GM19397 (cell line): Measurements from ENCODE around the gene CASQ2.

Experiments
- ATAC-seq: cut with Tn5 transposase; IDR thresholded peaks from one replicate; pipeline ENCODE4 v1.9.1; 2021; ENCODE audit warnings: mild to moderate bottlenecking, moderate library complexity; ENCODE audit not compliant: unreplicated experiment

Gene CASQ2

GRCh38 chr1:115740811-115741210 lies 27.7 kb downstream of the CASQ2 start:
- ATAC-seq = no peak

GRCh38 chr1:115732316-115732715 lies 36.2 kb downstream of the CASQ2 start:
- ATAC-seq = no peak

DNA sequence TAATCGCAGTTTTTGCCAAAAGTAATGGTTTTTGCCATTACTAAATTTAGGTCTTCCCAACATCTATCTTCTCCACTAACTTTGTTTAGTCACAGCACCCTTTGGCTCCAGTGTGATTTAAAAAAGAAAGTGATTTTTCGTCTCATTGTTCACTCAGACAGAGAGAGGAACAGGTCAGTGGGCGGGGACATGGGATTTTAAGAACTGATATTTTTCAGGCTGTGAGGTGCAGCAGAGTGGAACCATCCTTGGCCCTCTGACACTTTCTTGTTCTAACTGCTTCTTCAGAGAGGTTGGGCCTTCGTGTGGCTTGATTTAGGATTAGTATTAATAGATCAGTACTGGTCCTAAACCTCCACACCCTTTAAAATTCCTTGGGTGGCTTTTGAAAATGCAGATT lies 38.8 kb downstream of the CASQ2 start:
- ATAC-seq = peak; percentile 61

DNA sequence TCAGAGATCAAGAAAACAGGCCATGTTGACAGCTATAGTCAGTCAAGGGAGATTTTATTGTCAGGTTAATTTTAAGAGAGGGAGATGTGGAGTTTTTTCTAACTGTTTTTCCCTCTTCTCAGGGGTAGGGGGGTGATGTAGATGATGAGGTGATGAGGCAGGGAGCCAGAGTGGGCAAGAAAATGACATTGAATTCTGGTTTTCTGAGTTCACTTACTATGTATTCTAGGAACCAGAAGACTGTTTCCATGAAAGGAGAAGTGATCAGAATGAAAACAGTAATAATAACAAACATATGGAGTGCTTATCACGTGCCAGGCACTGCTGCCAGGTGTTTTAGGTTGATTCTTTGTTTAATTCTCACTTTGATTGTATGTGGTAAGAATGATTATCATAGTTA lies 40.2 kb downstream of the CASQ2 start:
- ATAC-seq = no peak

DNA sequence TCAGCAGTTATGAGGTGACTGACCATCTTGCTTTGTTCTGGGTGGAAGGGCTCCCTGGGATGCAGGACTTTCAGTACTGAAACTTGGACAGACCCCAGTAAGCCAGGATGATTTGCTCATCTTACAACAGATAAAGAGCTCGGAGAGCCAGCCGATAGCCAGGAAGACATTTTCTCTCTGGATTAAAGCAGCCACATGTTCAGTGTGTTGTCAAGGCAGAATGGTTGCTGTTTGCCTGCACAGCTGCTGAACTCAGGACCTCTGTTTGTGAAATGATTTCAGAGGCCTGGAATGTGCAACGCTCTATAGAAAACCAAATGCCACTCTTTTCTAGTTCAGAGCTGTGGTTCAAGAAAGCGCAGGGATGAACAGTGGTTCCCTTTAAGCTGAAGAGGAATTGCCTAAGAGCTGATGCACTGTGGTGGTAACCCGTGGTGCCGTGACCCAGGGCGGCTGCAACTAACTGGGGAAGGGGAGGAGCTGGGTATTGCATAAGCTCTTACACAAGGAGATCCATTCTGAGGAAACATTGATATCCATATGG lies 40.7 kb downstream of the CASQ2 start:
- no peak for ATAC-seq

GRCh38 chr1:115726570-115726969 lies 41.9 kb downstream of the CASQ2 start:
- ATAC-seq = no peak

DNA sequence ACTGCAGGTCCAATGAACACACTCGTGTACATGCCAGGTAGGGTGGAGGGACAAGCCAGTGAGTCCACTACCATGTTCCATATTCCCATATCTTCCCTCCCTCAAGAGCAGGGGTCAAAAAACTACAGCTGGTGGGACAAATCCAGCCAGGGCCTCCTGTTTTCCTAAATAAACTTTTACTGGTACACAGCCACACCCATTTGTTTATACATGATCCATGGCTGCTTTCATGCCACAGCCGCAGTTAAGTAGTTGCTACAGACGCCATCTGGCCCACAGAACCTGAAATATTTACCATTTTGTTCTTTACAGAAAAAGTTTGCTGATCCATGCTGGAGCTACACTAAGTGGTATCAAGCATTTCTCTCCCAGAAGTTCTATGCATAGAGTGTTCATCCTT lies 42.4 kb downstream of the CASQ2 start:
- ATAC-seq = no peak

- no peak for ATAC-seq
These were observed 42.9 kb downstream of the CASQ2 start for GRCh38 chr1:115725600-115725999.

- no peak for ATAC-seq
These were observed 44.8 kb downstream of the CASQ2 start for GRCh38 chr1:115723756-115724155.

- ATAC-seq = no peak
These were observed 46.3 kb downstream of the CASQ2 start for GRCh38 chr1:115722221-115722620.

- no peak for ATAC-seq
These were observed 49.2 kb downstream of the CASQ2 start for GRCh38 chr1:115719285-115719684.

- no peak for ATAC-seq
These were observed 50.3 kb downstream of the CASQ2 start for GRCh38 chr1:115718011-115718754.

- no peak for ATAC-seq
These were observed 51.0 kb downstream of the CASQ2 start for GRCh38 chr1:115717541-115717940.

DNA sequence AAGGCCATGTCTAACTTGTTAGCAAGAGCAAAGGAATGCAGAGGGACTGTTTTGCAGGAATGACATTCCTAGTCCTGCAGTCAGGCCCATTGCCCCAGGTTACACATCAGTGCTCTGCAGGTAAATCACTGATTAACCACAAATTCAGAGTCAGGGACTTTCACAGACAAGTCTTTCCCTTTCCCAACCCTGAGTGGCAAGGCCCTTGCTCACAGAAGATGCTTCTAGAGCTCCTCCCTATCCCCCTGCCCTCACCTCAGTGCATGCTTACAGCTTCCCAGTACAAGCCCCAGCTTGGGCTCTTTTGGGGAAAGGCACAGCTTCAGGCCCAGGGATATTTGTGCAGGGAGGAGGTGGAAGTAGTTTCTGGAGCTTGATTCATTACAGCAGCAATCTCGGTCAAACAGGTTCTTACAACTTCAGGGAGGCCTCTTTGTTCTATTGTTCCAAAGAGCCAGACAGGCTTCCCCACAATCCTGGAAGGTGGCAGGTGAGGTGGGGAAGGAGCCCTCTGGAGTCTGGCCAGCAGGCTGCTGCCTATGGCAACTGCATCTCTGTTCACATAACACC lies 53.9 kb downstream of the CASQ2 start:
- ATAC-seq = no peak

DNA sequence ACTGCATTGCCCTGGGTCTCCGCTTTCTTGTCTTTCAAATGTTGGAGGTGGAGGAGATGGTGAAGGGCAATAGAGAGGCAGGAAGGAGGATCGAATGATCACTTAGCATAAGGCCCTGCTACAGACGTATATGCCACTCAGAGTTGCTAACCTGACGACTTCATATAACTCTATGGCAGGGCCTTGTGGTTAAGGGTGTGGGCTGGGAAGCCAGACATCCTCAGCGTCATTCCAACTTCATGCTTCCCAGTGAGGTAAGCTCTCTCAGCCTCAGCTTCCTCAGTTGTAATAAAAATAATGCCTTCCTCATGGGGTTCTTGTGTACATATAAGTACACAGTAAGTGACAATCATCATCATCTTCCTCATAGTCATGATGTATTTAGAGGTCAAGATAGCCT lies 54.6 kb downstream of the CASQ2 start:
- no peak for ATAC-seq

DNA sequence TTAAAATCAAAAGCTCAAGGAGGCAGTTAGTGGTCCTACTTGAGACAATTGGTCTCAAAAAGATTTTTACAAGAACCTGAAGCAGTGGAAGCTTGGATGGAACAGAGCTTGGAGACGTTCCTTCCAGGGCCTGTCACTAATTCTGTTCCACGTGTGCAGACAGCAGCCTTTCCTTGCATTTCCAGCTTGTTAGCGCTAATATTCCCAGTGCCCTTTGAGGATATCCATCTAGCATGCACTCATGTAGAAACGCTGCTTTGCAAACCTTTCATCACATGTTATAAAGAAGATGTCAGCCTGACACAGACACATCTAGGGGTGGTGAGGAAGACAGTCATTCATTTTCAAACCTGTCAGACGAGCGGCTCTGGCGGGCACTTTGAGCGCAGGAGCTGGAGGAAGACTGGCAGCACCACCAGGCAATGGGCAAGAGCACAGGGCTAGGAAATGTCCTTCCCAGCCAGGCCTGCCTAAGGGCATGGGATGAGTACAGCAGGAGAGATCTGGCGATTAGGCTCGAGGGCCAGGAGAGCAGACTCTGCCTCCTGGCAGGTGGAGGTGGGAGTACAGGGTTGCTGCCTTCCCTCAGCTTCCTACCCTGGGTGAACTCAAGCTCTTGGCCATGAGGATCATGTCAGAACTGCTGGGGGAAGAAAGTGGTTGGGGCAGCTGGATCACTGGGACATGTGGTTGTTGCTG lies 55.5 kb downstream of the CASQ2 start:
- ATAC-seq = no peak

GRCh38 chr1:115710859-115711624 lies 57.5 kb downstream of the CASQ2 start:
- no peak for ATAC-seq

DNA sequence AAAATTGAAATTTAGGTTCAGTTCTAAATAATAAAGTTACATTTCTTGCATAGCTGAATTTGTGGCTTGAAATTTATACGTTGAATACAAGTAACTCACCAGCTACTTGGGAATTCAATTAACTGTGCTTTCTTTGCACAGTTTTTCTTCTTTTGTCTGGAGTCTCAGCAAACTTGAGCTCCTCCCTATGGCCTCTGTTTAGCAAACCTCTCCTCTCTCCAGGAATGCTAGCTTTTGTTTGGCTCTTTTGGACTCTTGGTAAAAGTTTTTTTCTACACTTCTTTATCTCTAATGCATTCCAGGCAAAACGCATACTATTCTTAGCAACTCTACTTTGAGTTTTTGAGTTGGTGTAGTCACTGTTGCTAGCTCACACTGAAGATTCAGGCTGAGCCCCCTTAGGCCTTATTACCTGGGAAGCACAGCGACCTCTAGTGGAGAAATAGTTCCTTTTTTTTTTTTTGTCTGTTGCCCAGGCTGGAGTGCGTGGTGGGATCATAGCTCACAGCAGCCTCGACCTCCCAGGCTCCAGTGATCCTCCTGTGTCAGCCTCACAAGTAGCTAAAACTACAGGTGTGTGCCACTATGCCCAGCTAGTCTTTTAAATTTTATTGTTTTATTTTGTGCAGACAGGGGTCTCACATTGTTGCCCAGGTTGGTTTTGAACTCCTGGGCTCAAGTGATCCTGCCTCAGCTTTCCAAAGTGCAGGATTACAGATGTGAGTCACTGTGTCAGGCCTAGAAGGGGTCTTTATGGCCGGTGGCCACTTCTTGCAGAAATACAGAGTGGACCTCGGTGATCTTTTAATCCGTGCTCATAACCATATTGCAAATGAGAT lies 61.7 kb downstream of the CASQ2 start:
- ATAC-seq = no peak

DNA sequence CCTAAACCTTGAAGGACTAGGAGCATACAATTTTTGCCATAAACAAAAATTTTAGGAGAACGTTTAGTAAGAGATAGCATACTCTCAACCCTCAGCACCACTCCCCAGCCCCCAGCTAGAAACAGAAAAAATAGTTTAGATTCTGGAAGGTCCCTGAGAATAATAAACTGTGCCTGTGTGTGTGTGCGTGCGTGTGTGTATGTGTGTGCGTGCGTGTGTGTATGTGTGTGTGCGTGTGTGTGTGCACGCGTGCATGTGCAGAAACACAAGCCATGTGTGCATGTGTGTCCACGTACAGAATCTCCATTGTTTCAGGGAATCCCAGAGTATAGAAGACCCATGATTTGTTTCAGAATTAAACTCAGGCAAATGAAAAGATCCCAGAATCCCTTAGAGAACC lies 62.6 kb downstream of the CASQ2 start:
- no peak for ATAC-seq
